Measurements from ENCODE around the gene STRA6.

STRA6 gene

GRCh38 chr15:74211656-74212055, 9.1 kb upstream of the STRA6 start:
- no peak for TF ChIP-seq CTCF (IDR thresholded peaks at IDR 0.05; ENCODE audit: low read depth, low read length, missing control alignments)
- no peak for DNase-seq (ENCODE audit: low read depth)
- no peak overlapping the region for H3K4me3 ChIP-seq (ENCODE audit: low read depth, low read length)

- TF ChIP-seq CTCF (IDR thresholded peaks at IDR 0.05; ENCODE audit: low read depth, low read length, missing control alignments): no peak
- no peak for DNase-seq (ENCODE audit: low read depth)
- H3K4me3 ChIP-seq (ENCODE audit: low read depth, low read length): no peak overlapping the region
Observed at GRCh38 chr15:74210729-74211128, 8.1 kb upstream of the STRA6 start.

- TF ChIP-seq CTCF (IDR thresholded peaks at IDR 0.05; ENCODE audit: low read depth, low read length, missing control alignments): no peak
- no peak overlapping the region for H3K4me3 ChIP-seq (ENCODE audit: low read depth, low read length)
- DNase-seq (ENCODE audit: low read depth): no peak
Observed at GRCh38 chr15:74209997-74210671, 7.5 kb upstream of the STRA6 start.

GRCh38 chr15:74209560-74209958, 7.0 kb upstream of the STRA6 start:
- TF ChIP-seq CTCF (IDR thresholded peaks at IDR 0.05; ENCODE audit: low read depth, low read length, missing control alignments): no peak
- no peak for DNase-seq (ENCODE audit: low read depth)
- no peak overlapping the region for H3K4me3 ChIP-seq (ENCODE audit: low read depth, low read length)

GRCh38 chr15:74208901-74209559, 6.4 kb upstream of the STRA6 start:
- H3K4me3 ChIP-seq (ENCODE audit: low read depth, low read length): no peak overlapping the region
- no peak for TF ChIP-seq CTCF (IDR thresholded peaks at IDR 0.05; ENCODE audit: low read depth, low read length, missing control alignments)
- DNase-seq (ENCODE audit: low read depth): no peak

GRCh38 chr15:74208496-74208895, 5.9 kb upstream of the STRA6 start:
- H3K4me3 ChIP-seq (ENCODE audit: low read depth, low read length): no peak overlapping the region
- DNase-seq (ENCODE audit: low read depth): no peak
- no peak for TF ChIP-seq CTCF (IDR thresholded peaks at IDR 0.05; ENCODE audit: low read depth, low read length, missing control alignments)

All from GM12864 (cell line).